GM19452 (cell line): ENCODE measurements around the gene KLHL10.
"Not testable (repeated sequence)": the region's sequence is repeated elsewhere in the genome, so short reads cannot be mapped to it uniquely, and the experiment has no call there.

Experiments used
- ATAC-seq: cut with Tn5 transposase; IDR thresholded peaks from one replicate; pipeline ENCODE4 v1.9.1; 2021; ENCODE audit not compliant: unreplicated experiment

The KLHL10 gene

DNA sequence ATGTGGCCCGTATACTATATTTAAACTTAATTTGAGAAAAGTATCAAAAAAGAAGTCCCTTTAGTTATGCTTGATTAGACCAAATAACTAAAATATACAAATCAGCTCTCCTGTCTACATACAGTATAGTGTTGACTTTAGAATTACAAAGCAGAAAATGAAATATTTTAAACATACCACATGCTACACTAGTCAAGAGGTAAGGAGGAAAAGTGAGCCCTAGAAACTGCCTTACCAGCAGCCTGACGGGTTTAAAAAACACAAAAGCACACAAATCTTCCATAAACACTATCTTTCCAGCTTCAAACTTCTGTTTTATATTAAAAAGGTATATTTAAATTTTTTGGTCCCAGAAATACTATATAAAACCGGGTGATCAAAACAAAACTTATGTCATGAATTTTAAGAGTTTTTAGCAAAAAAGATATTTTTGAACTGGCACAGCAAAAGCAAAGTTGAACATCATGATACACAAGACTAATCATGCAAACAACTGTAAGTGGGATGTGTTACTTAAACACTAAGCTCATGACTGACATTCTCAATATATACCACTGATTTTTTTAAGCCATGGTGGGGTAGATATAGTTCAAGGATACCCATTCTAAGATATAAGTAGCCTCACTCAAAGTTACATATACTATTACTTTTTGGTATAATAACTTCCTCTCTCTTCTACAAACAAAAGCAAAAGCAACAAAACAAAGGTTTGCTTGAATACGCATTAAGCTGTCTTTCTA, 11.8 kb downstream of the KLHL10 start:
- ATAC-seq = no peak

DNA sequence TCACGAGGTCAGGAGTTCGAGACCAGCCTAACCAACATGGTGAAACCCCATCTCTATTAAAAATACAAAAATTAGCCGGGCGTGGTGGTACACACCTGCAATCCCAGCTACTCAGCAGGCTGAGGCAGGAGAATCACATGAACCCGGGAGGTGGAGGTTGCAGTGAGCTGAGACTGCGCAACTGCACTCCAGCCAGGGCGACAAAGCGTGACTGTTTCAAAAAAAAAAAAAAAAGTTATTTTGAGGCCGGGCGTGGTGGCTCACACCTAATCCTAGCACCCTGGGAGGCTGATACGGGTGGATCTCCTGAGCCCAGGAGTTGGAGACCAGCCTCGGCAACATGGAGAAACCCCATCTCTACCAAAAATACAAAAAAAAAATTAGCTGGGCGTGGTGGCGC, 13.8 kb downstream of the KLHL10 start:
- ATAC-seq = not testable (repeated sequence)

DNA sequence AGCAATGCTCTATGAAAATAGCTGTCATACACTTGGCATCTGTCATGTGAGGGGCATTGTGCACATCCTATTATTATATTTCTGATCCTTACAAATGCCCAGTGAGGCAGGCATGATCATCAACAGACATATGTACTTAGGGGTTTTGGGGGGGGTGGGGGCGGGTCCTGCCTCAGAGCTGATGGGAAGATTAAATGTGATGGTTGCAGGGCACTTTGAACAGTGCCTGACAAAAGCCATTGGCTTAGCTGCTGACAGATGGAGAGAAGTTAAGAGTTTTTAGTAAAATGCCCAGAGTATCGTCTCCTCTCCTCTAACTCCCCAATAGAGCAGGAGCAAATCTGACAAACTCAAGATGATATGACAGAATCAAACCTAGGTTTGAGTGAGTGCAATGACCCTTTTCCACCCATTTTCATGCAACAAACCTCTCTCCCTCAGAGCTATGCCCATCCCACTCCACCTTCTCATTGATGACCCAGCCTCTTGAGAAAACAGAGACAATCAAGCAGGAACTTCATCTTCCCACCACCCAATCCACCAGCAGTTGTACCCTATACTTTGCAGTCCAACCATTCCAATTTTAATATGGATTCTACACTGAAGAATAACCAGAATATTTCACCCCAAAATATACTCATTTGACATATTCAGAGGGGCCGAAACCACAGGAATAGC, 22.8 kb downstream of the KLHL10 start:
- no peak for ATAC-seq

DNA sequence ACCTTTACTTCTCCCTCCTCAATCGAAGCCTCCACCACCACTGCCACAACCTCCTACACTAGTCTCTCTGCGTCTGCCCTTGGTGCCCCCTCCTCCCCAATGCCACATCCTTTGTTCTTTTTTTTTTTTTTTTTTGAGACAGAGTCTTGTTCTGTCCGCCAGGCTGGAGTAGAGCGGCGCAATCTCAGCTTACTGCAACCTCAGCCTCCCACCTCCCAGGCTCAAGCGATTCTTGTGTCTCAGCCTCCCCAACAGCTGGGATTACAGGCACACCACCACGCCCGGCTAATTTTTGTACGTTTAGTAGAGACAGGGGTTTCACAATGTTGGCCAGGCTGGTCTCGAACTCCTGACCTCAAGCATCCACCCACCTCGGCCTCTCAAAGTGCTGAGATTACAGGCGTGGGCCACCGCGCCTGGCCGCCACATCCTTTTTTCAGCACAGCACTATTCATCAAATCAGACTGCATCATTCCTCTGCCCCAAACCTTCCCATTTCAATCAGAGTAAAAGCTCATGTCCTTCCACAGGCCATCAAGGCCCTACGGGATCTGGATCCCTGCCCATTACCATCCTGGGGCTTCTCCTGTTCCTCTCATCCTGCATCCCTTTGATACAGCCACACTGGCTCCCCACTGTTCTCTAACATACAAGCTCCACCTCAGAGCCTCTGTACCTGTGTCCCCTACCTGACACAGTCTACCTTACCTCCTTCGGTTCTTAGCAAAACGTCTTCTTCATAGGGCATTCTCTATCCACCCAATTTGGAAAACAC, 25.6 kb downstream of the KLHL10 start:
- ATAC-seq = no peak

DNA sequence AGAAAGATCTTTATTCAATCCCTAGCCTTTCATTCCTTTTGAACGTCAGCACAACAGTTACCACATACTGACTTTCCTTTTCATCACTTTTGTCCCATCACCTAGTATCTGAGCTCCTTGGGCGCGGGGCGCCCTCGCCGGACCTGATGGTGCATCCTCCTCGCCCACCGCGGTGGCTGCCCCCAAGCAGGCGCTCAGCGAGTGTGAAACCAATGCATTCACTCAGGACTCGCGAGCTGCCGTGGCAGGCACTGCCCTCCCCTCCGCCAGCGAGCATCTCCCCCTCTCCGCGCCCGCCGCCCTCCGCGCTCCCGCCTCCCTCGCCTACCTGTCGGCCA, 26.8 kb downstream of the KLHL10 start:
- ATAC-seq = no peak

DNA sequence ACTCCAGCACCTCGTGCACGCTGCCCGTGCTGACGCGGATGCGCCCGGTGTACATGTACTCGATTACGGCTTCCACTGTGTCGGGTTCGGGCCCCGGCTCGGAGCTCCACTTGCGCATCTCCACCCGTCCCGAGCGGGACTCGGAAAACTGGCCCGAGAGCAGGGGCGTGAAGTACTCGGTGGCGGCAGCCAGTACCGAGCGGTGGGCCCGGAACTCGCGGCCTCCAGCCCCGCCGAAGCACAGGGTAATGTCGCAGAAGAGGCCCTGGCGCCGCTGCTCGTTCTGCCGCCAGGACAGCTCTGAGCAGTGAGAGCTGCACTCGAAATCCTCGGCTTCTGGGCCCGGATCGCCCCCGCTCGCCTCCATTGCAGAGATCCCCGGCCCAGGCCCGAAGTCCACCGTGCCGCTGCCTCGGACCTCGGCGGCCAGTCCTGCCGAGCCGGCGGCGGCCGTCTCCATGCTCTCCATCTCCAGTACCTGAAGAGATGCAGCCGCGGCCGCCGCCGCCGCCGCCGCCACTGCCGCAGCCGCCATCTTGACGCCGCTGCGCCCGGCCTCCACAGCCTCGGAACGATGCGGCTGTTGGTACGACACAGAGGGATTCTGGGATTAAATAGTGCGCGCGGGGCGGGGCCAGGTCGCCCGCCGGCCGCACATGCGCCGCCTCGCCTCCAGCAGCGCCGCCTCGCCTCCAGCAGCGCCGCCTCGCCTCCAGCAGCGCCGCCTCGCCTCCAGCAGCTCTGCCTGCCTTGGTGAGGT, 27.4 kb downstream of the KLHL10 start, which contains the start of gene KLHL11:
KLHL11 (minus strand) TSS at position 588 of the 760 bp plus-strand sequence; CDS start at position 535, 53 bp downstream.
- ATAC-seq = peak; percentile 87

DNA sequence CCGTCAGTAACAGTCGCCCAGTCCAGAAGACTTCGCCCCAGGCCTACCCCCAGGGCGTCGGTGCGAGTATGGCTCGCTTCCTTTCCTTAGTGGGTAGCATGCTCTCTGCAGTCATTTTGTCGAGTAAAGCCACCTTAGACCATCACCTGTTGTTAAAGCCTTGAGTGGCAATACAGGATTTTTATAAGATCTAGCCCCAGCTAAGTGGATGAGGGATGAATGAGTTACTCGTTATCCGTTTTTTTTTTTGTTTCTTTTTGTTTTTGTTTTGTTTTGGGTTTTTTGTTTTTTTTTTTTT, 27.9 kb downstream of the KLHL10 start:
- no peak for ATAC-seq

DNA sequence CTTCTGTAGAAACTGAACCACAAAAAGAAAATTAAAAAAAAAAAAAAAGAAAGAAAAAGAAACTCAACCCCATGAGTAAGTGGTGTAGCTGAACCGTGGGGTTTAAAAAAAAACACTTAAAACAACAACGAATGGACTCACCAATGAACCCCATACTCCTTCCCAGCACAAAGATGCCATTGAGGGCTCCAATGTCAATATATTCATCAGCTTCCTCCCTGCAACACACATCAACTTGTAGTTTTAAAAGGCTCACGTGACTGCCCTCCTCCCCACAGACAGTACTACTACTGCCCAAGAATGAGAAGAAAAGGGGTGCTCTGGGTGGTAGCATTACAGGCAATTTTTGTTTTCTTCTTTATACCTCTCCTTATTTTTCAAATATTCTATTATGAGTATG, 30.9 kb downstream of the KLHL10 start:
- ATAC-seq = no peak

DNA sequence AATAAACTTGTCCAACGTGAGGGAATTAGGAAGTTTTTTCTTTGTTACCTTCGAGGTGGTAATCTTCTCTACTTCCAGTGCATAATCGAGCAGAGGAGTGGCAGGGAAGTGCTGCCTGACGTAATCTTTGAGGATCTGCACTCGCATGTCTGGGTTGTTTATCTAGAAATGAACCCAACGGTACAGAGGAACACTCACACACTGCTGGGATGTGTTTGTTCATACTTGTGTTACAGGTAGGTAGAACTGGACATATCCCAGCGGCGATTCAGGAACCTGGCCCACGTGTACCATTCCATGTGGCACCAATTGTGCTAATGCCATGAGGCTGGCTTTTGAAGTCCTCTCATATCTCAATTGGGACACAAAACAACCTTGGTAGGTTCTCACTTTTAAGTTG, 31.8 kb downstream of the KLHL10 start:
- no peak for ATAC-seq

DNA sequence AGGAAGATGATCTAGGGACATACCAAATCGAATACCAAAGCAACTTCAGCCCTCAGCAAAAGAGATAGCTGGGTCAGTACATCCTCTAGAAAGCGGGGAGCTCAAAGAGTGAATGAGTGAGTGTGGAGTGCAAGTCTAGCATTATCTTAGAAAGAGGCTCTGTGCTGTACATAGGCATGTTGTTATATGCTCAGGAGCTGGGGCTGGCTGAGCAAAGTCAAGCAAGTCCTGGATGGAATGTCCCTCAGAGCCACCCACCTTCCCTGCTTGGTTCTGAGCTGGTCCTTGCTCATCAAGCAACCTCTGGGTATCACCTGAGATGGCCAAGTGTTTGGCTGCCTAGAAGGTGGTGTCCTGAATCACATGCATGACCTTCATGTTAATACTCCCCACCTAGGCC, 32.5 kb downstream of the KLHL10 start:
- ATAC-seq = no peak

DNA sequence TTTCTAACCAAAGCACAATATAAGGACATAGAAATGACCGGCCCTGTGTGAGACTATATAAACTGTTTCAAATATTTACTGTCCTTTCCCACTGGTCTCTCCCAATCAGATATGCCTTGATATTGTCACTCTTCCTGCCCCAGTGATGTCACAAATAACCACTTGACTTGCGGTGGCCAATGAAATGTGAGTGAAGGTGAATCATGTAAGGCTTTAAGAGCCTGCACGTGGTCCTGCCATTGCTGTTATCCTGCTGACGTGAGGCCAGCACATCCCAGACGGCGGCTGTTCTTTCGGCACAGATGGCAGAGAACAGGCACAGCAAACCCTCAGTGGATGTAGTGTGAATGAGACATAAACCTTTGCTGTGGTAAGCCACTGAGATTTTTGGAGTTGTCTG, 33.0 kb downstream of the KLHL10 start:
- no peak for ATAC-seq

DNA sequence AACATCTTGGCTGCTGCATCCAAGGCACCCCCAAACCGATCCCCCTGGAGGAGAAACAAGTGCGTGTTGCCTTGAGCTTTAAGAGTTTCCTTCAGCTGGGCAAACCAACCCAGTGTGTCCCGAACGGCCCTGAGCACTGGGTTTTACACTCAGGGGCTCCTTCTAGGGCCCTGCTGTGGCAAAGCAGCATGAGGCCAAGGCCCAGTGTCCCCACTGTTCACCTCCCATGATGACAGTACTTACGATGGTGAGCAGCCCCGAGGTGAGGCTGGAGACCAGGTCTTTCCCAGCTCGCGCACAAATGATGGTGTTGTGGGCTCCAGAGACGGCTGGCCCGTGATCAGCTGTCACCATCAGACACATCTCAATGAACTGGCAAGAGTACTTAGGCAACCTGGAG, 34.2 kb downstream of the KLHL10 start:
- no peak for ATAC-seq

DNA sequence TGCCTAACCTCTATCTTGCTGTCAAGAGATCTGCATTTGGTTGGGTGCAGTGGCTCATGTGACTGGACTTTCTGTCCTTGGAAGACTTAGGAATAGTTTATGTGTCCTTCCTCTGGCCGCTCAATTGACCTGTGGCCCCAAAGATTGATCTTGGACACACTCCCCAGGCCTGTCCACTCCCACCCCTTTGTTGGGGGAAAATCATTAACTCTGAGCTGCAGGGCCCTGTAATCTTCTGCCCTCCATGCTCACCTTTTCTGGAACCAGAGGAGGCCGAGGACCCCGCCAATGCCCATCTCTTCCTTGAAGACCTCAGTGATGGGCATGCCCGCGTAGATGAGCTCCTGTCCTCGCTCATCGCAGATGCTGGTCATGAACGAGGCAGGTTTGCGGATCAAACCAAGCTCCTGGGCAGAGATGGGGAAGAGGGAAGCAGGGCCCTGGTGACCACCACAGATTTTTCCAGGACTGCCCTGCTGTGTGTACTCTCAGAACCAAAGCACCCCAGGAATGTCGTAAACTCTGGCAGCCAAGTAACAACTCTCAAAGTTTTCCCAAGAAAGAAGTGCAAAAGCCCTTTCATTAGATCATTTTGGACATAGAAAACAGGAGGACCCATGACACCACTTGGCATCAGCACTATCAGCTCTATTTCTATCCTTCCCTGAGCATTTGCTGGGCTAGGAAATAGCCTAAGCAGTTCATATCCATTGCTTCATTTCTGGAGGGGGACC, 36.1 kb downstream of the KLHL10 start:
- ATAC-seq = no peak

DNA sequence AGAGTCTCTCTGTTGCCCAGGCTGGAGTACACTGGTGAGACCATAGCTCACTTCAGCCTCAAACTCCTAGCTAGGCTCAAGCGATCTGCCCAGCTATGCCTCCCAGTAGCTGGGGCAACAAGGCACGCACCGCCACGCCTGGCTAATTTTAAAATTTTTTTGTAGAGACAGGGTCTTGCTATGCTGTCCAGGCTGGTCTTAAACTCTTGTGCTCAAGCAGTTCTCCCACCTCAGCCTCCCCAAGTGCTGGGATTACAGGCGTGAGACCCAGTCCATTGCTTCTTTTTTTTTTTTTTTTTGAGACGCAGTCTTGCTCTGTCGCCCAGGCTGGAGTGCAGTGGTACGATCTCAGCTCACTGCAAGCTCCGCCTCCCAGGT, 36.7 kb downstream of the KLHL10 start:
- ATAC-seq = not testable (repeated sequence)

DNA sequence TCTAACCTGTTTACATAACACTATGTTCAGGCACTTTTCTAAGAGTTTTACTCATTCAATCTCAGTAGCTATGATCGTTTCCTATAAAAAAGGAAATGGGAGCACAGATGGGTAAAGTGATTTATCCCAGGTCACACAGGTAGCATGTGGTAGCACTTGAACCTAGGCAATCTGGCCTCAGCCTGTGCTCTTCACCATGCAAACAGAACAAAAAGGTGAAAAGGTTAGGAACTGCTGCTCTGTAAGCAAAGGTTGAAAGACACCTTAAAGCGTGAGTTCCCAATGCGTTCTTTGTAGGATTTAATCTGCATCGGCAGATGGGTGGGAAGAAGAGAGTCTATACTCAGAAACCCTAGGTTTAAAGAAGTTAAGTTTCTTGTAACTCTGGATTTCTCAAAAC, 42.5 kb downstream of the KLHL10 start:
- ATAC-seq = no peak

DNA sequence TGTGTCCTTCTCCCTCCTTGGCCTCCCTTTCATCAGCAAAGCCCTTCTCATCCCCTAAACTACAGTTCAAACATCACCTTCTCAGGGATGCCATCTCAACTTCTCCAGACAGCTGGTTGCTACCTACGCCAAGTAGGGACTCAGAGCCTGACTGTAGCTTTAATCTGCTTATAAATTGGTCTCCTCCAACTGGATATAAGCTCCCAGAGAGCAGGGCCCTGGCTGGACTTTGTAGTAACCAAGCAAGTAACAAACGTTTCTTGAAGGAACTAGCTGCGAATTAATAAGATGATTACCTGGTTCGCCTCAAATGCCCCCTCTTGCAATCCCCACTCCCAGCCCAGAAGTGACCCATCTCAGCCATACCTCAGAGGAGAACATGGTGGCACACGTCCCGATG, 45.1 kb downstream of the KLHL10 start:
- ATAC-seq = no peak

DNA sequence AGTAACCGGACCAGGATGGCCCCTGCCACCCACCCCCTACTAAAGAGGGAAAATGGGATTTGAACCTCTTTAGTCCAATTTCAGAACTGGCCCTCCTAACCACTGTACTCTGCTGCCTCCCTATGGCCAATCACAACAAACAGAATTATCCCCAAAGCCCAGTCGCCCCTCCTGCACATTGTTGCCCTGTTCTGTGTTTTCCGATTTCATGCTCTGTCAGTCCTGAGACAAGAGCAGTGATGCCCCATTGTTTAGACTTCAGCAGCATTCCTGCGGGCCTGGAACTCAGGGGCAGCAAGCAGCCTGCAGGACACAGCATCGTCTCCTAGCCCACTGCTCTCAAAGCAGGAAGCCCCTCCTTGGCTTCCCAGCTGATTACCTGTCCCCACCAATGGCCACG, 48.1 kb downstream of the KLHL10 start:
- no peak for ATAC-seq

DNA sequence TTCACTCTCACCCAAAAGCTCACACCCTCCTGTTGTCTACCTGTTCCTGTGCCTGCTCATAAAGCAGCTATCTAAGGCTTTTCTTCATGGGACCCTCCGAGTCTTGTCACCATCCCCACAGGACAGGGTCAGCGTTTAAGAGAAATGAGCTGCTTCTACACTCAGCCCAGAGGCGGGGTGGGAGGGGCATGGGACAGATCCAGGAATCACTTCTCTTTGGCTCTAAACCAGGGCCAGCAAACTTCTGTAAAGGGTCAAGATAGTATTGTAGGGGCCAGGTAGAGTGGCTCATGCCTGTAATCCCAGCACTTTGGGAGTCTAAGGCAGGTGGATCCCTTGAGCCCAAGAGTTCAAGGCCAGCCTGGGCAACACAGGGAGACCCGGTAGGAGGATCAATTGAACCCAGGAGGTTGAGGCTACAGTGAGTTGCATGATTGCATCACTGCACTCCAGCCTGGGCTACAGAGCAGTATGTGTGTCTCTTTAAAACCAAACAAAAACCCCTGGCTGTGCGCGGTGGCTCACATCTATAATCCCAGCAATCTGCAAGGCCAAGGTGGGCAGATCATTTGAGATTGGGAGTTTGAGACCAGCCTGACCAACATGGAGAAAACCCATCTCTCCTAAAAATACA, 50.8 kb downstream of the KLHL10 start:
- no peak for ATAC-seq

DNA sequence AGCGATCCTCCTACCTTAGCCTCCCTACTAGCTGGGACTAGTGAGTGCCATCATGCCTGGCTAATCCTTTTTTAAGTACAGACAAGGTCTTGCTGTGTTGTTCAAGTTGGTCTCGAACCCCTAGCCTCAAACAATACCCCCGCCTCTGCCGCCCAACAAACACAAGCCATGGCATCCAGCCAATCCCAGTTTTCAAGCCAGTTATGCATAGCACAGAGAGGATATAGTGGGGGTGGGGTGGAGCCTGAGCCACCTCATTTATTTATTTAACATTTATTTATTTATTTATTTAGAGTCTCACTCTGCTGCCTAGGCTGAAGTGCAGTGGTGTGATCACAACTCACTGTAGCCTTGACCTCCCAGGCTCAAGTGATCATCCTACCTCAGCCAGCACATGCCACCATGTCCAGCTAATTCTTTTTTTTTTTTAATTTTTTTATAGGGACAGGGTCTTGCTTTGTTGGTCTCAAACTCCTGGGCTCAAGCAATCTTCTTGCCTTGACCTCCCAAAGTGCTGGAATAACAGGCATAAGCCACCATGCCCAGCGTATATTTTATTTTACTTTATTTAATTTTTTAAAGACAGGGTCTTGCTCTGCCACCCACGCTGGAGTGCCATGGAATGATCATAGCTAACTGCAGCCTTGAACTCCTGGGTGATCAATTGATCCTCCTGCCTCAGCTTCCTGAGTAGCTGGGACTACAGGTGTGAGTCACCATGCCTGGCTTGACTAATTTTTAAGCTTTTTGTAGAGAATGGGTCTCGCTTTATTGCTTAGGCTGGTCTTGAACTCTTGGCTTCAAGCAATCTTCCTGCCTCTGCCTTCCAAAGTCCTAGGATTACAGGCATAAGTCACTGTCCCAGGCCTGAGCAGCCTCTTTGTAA, 53.8 kb downstream of the KLHL10 start:
- no peak for ATAC-seq

DNA sequence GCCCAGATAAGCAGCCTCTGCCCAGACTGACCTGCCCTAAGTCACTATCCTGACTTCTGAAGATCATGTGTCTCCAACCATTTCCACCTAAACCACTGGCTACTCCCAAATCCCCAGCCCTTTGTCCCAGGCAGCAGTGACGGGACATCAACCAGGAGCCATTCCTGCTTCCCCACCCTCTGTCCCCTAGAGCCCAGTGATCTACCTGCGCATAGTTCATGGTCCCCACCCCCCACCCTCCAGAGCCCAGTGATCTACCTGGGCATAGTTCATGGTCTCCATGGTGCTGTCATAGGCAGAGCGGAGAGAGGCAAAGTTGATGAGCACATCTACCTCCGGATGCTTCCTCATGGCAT, 54.4 kb downstream of the KLHL10 start:
- no peak for ATAC-seq
